ENCODE measurements around the gene DPH5.
"Not testable (repeated sequence)": the region's sequence is repeated elsewhere in the genome, so short reads cannot be mapped to it uniquely, and the experiment has no call there.

DPH5 gene

GRCh38 chr1:100976936-100977335 lies 48.6 kb downstream of the DPH5 start:
- H3K9me3 ChIP-seq (ENCODE audit: control insufficient read depth, insufficient read depth, low read length): no peaks in the 10 kb centered on the region
- H3K27me3 ChIP-seq (ENCODE audit: control insufficient read depth, insufficient read depth, low read length): no peaks in the 10 kb centered on the region
- H3K9ac ChIP-seq (ENCODE audit: low read depth, low read length): no peak overlapping the region
- H3K4me1 ChIP-seq (ENCODE audit: control insufficient read depth, insufficient read depth, low read length): peaks cover 3% of the 10 kb centered on the region
- H3K36me3 ChIP-seq (ENCODE audit: control insufficient read depth, insufficient read depth, low read length): no peaks in the 10 kb centered on the region
- H3K4me3 ChIP-seq (ENCODE audit: low read depth, low read length): no peak overlapping the region

- Histone ChIP-seq H3K4me1 (ENCODE audit: control insufficient read depth, insufficient read depth, low read length) (peaks cover 14% of the 10 kb centered on the region), H3K27me3 (ENCODE audit: control insufficient read depth, insufficient read depth, low read length) (no peaks in the 10 kb centered on the region), H3K9ac (ENCODE audit: low read depth, low read length) (no peak overlapping the region), H3K9me3 (ENCODE audit: control insufficient read depth, insufficient read depth, low read length) (no peaks in the 10 kb centered on the region), H3K4me3 (ENCODE audit: low read depth, low read length) (no peak overlapping the region), H3K36me3 (ENCODE audit: control insufficient read depth, insufficient read depth, low read length) (no peaks in the 10 kb centered on the region)
These were observed 53.4 kb downstream of the DPH5 start for GRCh38 chr1:100972185-100972584.

- H3K27me3 ChIP-seq (ENCODE audit: control insufficient read depth, insufficient read depth, low read length): no peaks in the 10 kb centered on the region
- H3K9ac ChIP-seq (ENCODE audit: low read depth, low read length): no peak overlapping the region
- no peaks in the 10 kb centered on the region for H3K9me3 ChIP-seq (ENCODE audit: control insufficient read depth, insufficient read depth, low read length)
- H3K36me3 ChIP-seq (ENCODE audit: control insufficient read depth, insufficient read depth, low read length): no peaks in the 10 kb centered on the region
- H3K4me1 ChIP-seq (ENCODE audit: control insufficient read depth, insufficient read depth, low read length): peaks cover 14% of the 10 kb centered on the region
- no peak overlapping the region for H3K4me3 ChIP-seq (ENCODE audit: low read depth, low read length)
These were observed 54.6 kb downstream of the DPH5 start for GRCh38 chr1:100971021-100971420.

- Histone ChIP-seq H3K9ac (ENCODE audit: low read depth, low read length) (no peak overlapping the region), H3K4me3 (ENCODE audit: low read depth, low read length) (no peak overlapping the region), H3K4me1 (ENCODE audit: control insufficient read depth, insufficient read depth, low read length) (peaks cover 14% of the 10 kb centered on the region), H3K36me3 (ENCODE audit: control insufficient read depth, insufficient read depth, low read length) (no peaks in the 10 kb centered on the region), H3K27me3 (ENCODE audit: control insufficient read depth, insufficient read depth, low read length) (no peaks in the 10 kb centered on the region), H3K9me3 (ENCODE audit: control insufficient read depth, insufficient read depth, low read length) (no peaks in the 10 kb centered on the region)
These were observed 56.3 kb downstream of the DPH5 start for GRCh38 chr1:100969327-100969726.

GRCh38 chr1:100968621-100969020 lies 57.0 kb downstream of the DPH5 start:
- no peak overlapping the region for H3K9ac ChIP-seq (ENCODE audit: low read depth, low read length)
- peaks cover 14% of the 10 kb centered on the region for H3K4me1 ChIP-seq (ENCODE audit: control insufficient read depth, insufficient read depth, low read length)
- H3K36me3 ChIP-seq (ENCODE audit: control insufficient read depth, insufficient read depth, low read length): no peaks in the 10 kb centered on the region
- no peak overlapping the region for H3K4me3 ChIP-seq (ENCODE audit: low read depth, low read length)
- no peaks in the 10 kb centered on the region for H3K27me3 ChIP-seq (ENCODE audit: control insufficient read depth, insufficient read depth, low read length)
- H3K9me3 ChIP-seq (ENCODE audit: control insufficient read depth, insufficient read depth, low read length): no peaks in the 10 kb centered on the region

- Histone ChIP-seq H3K9me3 (ENCODE audit: control insufficient read depth, insufficient read depth, low read length) (no peaks in the 10 kb centered on the region), H3K9ac (ENCODE audit: low read depth, low read length) (no peak overlapping the region), H3K4me3 (ENCODE audit: low read depth, low read length) (no peak overlapping the region), H3K27me3 (ENCODE audit: control insufficient read depth, insufficient read depth, low read length) (no peaks in the 10 kb centered on the region), H3K4me1 (ENCODE audit: control insufficient read depth, insufficient read depth, low read length) (peaks cover 7% of the 10 kb centered on the region), H3K36me3 (ENCODE audit: control insufficient read depth, insufficient read depth, low read length) (no peaks in the 10 kb centered on the region)
These were observed 65.5 kb downstream of the DPH5 start for GRCh38 chr1:100960098-100960497.

- Histone ChIP-seq H3K4me3 (ENCODE audit: low read depth, low read length) (no peak overlapping the region), H3K9ac (ENCODE audit: low read depth, low read length) (no peak overlapping the region), H3K4me1 (ENCODE audit: control insufficient read depth, insufficient read depth, low read length) (peaks cover 8% of the 10 kb centered on the region), H3K27me3 (ENCODE audit: control insufficient read depth, insufficient read depth, low read length) (no peaks in the 10 kb centered on the region), H3K9me3 (ENCODE audit: control insufficient read depth, insufficient read depth, low read length) (no peaks in the 10 kb centered on the region), H3K36me3 (ENCODE audit: control insufficient read depth, insufficient read depth, low read length) (no peaks in the 10 kb centered on the region)
These were observed 66.0 kb downstream of the DPH5 start for GRCh38 chr1:100959502-100960060.

- H3K36me3 ChIP-seq (ENCODE audit: control insufficient read depth, insufficient read depth, low read length): no peaks in the 10 kb centered on the region
- no peak overlapping the region for H3K9ac ChIP-seq (ENCODE audit: low read depth, low read length)
- peaks cover 42% of the 10 kb centered on the region for H3K4me1 ChIP-seq (ENCODE audit: control insufficient read depth, insufficient read depth, low read length)
- no peaks in the 10 kb centered on the region for H3K27me3 ChIP-seq (ENCODE audit: control insufficient read depth, insufficient read depth, low read length)
- no peak overlapping the region for H3K4me3 ChIP-seq (ENCODE audit: low read depth, low read length)
- no peaks in the 10 kb centered on the region for H3K9me3 ChIP-seq (ENCODE audit: control insufficient read depth, insufficient read depth, low read length)
These were observed 70.3 kb downstream of the DPH5 start for GRCh38 chr1:100955322-100955721.

- Histone ChIP-seq H3K9ac (ENCODE audit: low read depth, low read length) (no peak overlapping the region), H3K36me3 (ENCODE audit: control insufficient read depth, insufficient read depth, low read length) (no peaks in the 10 kb centered on the region), H3K4me1 (ENCODE audit: control insufficient read depth, insufficient read depth, low read length) (peaks cover 50% of the 10 kb centered on the region), H3K4me3 (ENCODE audit: low read depth, low read length) (no peak overlapping the region), H3K9me3 (ENCODE audit: control insufficient read depth, insufficient read depth, low read length) (no peaks in the 10 kb centered on the region), H3K27me3 (ENCODE audit: control insufficient read depth, insufficient read depth, low read length) (no peaks in the 10 kb centered on the region)
These were observed 71.4 kb downstream of the DPH5 start for GRCh38 chr1:100953960-100954730.

GRCh38 chr1:100952970-100953369 lies 72.6 kb downstream of the DPH5 start:
- H3K27me3 ChIP-seq (ENCODE audit: control insufficient read depth, insufficient read depth, low read length); H3K9ac ChIP-seq (ENCODE audit: low read depth, low read length); H3K9me3 ChIP-seq (ENCODE audit: control insufficient read depth, insufficient read depth, low read length); H3K36me3 ChIP-seq (ENCODE audit: control insufficient read depth, insufficient read depth, low read length); H3K4me3 ChIP-seq (ENCODE audit: low read depth, low read length): not testable (repeated sequence)
- peaks cover 52% of the 10 kb centered on the region for H3K4me1 ChIP-seq (ENCODE audit: control insufficient read depth, insufficient read depth, low read length)

- H3K4me3 ChIP-seq (ENCODE audit: low read depth, low read length): no peak overlapping the region
- no peak overlapping the region for H3K9ac ChIP-seq (ENCODE audit: low read depth, low read length)
- H3K36me3 ChIP-seq (ENCODE audit: control insufficient read depth, insufficient read depth, low read length): no peaks in the 10 kb centered on the region
- no peaks in the 10 kb centered on the region for H3K9me3 ChIP-seq (ENCODE audit: control insufficient read depth, insufficient read depth, low read length)
- no peaks in the 10 kb centered on the region for H3K27me3 ChIP-seq (ENCODE audit: control insufficient read depth, insufficient read depth, low read length)
- peaks cover 52% of the 10 kb centered on the region for H3K4me1 ChIP-seq (ENCODE audit: control insufficient read depth, insufficient read depth, low read length)
These were observed 73.4 kb downstream of the DPH5 start for GRCh38 chr1:100952104-100952745.

- peaks cover 52% of the 10 kb centered on the region for H3K4me1 ChIP-seq (ENCODE audit: control insufficient read depth, insufficient read depth, low read length)
- no peaks in the 10 kb centered on the region for H3K9me3 ChIP-seq (ENCODE audit: control insufficient read depth, insufficient read depth, low read length)
- H3K9ac ChIP-seq (ENCODE audit: low read depth, low read length): no peak overlapping the region
- H3K4me3 ChIP-seq (ENCODE audit: low read depth, low read length): no peak overlapping the region
- H3K36me3 ChIP-seq (ENCODE audit: control insufficient read depth, insufficient read depth, low read length): no peaks in the 10 kb centered on the region
- no peaks in the 10 kb centered on the region for H3K27me3 ChIP-seq (ENCODE audit: control insufficient read depth, insufficient read depth, low read length)
These were observed 74.8 kb downstream of the DPH5 start for GRCh38 chr1:100950781-100951180.
